Activated CD8-positive, alpha-beta memory T cell treated with anti-CD3 and anti-CD28 coated beads, Interleukin-2, amount 50 U/mL, for 24 hours (primary cell): ENCODE measurements around the gene NCL.
"Not testable (repeated sequence)": the region's sequence is repeated elsewhere in the genome, so short reads cannot be mapped to it uniquely, and the experiment has no call there.

Experiments used
- DNase-seq: peaks from one replicate; pipeline ENCODE4 v3.0.0-alpha.2; 2020; ENCODE audit errors: extremely low read depth

Gene NCL

DNA sequence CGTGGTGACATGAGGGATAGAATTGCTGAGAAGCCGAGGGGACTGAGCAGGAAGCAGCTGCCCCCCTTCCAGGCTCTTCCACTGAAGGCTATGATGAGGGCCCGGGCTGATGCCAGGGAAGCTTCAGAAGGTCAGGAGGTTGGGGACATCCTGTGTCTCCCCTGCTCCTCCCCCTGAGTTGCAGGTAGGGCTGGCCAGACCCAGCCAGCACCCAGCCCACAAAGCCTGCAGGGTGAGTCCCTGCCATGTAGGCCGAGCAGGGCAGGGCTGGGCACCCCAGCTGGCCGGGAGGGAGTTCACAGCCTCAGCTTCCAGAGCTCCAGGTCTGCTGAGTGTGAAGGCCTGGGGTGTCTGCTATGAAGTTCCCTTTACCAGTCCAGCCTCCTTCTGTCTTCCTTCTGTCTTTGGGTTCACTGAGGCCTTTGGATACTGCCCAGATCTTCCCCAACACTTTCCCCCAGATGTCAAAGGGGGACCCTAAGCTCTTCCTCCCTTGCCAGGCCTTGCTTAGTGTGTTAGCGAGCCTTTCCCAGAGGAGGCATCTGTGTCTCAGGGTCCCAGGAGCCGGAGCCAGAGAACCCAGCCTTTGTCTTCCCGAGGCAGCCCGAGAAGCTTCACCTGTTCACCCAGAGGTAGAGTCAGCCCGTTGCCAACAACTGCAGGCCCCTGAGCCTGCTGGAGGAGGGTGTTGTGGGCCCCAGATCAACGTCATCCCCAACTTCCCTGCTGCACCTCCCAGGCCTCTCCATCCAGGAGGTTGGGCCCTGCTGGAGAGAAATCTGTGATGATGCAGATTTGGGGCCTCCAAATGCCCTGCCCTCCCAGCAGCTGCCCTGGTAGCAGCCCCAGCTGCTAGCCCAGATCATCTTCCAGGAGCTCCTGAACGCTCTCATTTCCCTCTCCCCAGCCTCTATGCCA lies 3.6 kb upstream of the NCL start:
- DNase-seq = no peak

DNA sequence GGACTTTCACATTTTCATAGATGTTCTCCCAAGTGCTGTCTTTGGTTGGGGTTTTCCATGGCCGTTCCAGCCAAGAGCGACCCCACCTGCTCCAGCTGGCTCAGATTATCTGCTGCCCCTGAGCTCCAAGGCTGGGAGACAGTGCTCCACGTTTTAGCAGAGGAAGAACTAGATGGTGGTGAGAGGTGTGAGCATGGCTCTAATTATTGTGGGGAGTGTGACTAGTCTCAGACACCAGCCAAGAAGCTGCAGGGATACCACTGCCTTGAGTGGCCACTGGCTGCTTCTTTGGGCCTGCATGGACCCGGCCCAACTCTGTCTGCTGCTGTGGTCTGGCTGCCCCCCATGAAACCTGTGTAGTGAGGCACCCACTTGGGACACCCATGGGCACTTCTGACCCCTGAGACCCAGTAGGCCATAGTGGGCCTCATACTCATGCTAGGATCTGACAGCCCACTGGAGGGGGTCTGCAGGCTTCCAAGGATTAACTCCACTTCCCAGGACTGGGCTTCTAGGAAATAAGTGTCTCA lies 2.8 kb upstream of the NCL start:
- DNase-seq = no peak

DNA sequence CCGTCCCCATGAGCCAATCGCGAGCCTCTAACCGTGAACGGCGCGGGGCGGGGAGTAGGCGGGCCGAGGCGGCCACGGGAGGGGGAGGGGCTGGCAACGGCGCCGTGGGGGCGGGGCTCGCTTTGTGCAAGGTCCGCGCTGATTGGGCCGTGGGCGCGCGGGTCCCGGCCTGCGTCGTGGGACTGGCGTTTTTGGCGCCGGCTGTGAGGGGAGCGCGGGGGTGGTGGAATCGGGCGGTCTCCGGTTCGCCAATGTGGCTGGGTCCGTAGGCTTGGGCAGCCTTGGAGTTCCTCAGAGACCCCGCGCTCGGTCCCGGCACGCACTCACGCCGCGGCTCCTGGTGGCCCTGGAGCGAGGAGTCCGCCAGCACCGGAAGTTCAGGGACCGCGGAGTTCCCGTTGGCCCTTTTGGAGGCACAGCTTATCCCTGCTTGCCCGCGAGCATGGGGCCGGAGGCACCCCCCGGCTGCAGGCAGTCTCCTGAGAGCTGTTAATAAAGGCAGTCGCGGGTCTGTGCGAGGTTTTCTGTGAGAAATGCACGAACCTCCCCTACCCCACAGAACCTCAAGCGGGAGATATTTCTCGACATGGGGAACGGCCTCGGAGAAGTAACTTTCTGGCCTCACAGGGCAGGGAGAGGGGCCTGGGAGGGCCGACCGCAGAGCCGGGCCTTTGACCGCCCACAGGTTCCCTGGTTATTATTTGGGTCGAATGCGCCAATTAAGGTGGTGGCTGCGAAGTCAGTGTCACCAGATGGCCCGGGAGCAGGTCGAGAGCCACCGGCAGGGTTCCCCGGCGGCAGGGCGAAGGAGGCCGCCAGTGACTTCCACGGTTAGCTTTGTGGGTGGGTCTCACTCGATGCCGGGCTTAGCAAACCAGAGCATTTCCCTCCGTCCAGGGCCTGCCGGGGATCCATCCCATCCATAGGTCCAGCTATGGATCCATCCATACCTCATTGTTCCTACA lies 574 bp upstream of the NCL start:
- DNase-seq = peak; percentile 94

DNA sequence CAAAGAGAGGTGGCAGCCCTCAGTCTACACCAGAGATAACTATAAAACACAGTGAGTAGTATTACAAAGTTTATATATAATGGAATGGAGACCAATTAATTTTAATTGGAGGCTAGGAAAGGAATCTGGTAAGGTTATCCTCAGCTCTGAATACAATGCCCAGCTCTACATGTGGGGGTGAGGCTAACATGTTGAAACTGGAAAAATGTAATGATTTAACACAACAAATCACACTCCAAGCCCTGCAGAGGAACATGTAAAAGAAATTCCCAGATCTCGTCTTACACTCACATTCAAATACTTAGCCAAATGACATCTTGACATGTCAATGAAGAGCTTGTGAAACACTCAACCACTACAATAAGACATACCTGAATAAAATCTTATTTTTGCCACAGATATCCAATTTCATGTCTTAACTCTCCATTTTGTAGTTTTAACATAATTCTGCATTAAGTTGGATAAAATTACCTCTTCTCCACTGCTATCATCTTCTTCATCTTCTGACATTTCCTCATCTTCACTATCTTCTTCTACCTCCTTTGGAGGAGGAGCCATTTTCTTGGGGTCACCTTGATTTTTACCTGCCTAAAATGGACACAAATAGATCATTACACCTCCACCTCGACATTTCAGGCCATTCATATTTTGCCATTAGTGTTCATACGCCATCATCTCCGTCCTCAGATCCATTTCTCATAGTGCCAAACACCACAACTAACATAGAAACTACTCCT lies 1.4 kb downstream of the NCL start:
- no peak for DNase-seq

DNA sequence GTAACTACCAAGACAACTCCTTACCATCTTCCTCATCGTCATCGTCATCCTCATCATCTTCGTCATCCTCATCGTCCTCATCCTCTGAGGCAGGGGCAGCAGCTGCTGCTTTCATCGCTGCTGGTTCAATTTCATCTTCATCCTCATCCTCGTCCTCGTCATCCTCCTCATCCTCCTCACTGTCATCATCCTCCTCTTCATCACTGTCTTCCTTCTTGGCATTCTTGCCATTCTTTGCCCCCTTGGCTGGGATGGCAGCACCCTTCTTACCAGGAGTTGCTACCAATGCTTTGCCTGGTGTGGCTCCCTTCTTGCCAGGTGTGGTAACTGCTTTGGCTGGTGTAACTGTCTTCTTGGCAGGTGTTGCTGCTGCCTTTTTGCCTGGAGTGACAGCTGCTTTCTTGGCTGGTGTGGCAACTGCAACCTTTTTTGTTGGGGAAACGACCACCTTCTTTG lies 2.7 kb downstream of the NCL start:
- no peak for DNase-seq

DNA sequence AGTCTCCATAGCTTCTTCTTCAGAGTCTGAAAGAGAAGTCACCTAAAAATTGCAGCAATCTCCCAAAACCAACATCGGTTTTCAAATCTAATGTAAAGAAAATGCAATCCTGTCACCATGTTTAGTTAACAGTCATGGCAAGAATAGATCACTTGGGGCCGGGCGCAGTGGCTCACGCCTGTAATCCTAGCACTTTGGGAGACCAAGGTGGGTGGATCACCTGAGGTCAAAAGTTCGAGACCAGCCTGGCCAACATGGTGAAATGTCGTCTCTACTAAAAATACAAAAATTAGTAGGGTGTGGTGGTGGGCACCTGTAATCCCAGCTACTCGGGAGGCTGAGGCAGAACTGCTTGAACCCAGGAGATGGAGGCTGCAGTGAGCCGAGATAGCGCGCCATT lies 3.4 kb downstream of the NCL start:
- DNase-seq = not testable (repeated sequence)

DNA sequence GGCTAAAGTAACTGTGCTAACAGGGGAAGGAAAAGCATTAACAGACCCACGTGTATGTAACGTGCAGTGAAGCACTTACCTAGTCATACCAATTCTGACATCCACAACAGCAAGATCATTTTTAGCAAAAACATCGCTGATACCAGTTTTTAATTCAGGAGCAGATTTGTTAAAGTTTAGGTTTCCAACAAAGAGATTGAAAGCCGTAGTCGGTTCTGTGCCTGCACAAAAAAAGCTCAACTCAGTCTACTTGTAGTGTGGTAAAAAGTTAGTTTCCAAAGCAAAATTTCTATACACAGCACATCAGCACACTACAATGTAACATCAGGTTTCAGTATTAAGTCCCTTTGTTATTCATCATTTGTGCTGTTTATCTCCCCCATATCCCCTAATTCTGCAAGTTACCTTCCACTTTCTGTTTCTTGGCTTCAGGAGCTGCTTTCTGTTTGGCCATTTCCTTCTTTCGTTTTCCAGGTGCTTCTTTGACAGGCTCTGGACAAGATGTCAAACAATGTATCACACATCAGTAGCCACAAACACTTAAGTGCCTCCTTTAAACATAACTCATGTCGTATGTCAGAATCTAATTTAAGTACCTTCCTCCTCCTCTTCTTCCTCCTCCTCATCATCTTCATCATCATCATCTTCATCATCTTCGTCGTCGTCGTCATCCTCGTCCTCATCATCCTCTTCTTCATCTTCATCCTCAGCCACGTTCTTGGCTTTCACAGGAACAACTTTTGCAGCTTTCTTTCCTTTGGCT lies 4.0 kb downstream of the NCL start:
- DNase-seq = no peak

DNA sequence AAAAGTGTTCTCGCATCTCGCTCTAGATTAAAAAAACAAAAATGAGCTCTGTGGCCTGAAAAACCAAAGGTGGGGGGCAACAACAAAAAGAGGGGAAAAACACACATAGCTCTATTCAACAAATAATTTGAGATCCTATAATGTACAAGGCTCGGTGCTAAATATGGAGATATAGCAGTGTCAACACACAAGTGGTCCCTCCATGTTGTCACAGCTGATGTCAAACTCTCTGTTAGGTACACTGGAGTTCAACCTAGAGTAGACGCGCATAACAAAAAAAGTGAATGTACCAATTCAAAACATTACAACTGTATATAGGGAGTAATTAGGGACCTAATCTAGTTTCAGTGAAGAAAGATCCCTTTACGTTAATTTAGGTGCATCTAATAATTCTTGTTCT lies 5.9 kb downstream of the NCL start:
- no peak for DNase-seq

DNA sequence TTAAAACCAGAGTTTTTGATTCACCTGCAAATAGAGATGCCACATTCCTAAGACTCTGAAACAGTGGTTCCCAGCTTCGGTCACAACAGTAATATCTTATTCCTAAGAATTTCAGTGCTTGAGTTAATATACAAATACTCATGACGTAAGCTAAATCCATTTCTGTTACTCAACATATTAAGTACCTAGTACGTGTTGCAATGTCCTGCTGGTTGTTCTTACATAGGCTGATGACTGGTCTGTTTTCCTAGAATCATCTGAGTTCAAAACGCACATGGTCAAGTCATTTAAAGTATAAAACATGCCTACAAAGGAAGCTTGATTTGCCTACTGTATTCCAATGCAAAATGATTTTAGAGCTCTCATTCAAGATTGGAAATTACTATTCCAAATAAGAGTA lies 7.2 kb downstream of the NCL start:
- DNase-seq = no peak

DNA sequence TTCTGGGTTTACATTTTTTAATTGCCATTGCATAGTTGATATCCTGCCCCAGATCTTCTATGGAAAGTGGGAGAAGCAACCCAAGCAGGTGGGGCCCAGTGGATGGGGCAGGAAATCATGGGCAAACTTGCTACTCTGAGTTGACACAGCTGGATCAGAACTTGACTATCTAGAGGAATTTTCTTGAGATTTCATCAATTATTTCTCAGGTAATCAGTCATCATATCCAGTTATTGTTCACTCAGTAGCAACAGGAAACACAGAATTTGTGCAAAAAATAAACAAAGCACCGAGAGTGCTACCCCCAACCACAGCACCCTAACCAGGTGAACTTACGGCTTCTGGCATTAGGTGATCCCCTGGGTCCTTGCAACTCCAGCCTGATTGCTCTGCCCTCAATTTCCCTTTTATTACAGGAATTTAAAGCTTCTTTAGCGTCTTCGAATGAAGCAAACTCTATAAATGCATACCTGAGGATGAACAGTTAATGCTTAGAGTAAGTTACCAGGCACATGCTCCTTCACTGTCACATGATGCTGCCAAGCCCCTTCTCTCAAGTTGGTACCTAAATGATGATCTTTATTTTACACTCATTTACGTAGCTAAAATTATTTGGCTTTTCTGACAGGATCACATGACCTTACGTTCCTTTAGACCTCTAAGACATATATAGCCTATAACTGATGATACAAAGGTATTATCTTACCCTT lies 7.8 kb downstream of the NCL start:
- no peak for DNase-seq

DNA sequence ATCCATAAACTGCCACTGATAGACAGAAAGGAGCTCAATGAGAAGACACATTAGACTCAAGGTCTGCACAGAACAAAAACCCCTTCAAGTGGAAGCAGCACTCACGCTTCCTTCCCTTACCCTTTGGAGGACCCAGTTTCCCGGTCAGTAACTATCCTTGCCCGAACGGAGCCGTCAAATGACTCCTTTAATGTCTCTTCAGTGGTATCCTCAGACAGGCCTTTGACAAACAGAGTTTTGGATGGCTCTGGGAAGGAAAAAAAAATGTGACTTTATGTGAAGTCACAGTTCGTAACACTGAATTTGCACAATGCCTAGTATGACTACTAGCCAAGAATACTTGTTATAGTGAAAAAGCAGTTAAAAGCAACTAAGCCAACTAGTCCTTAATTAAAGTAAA lies 8.4 kb downstream of the NCL start:
- DNase-seq = no peak

DNA sequence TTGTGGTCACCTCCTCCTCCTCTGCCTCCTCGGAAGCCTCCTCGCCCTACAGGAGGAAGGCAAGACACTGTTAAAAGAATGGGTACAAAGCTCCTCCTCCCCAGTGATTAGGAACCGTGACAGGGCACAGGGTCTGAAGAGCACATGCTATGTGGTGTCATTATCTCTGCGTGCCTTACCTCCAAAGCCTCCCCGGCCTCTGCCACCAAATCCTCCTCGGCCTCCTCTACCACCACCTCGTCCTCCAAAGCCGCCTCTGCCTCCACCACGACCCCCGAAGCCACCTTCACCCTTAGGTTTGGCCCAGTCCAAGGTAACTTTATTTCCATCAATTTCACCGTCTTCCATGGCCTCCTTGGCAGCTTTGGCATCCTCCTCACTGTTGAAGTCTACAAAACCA lies 9.1 kb downstream of the NCL start:
- no peak for DNase-seq

DNA sequence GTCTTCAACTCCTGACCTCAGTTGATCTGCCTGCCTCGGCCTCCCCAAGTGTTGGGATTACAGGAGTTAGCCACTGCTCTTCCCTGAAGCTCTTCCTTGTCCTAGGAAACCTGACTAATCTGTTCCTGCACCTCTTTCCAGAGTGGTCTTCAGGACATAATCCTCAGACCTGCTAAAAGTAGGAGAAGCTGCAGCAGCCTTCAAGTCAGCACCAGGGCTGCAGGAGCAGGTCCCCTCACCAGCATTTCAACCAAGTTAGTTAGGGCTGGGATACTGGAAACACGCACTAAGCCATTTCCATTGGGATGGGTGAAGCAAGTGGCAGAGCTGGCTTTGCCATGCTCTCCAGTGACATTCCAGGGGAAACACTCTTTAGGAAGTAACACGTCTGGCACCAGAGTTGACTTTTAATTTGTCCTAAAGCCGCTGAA lies 9.9 kb downstream of the NCL start:
- no peak for DNase-seq

DNA sequence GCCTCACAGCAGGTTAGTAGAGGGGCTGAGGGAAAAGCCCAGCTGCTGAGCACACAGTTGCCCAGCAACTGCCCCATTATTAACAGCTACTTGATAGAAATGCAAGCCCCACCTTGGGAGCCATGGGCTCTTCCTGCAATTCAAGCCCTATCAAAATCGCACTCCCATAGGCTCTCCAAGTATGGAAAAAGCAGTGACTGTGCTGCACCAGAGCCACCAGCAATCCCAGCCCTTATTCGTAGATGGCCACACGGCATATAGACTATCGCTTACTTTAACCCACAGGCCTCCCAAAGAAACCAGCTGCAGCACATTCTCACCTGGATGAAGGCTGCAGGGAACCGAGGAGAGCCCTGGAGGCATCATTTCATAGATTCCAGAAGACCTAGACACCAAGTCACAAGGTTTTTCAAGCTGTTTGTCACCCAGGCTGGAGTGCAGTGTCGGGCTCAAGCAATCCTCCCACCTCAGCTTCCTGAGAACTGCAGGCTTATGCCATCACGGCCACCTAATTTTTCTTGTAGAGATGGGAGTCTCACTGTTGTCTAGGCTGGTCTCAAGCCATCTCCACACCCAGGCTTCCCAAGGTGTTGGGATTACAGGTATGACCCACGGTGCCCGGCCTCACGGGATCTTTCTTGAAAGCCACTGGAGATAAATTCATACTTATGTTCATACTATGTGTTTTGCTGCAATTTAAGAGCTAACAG lies 11.3 kb downstream of the NCL start:
- DNase-seq = no peak

DNA sequence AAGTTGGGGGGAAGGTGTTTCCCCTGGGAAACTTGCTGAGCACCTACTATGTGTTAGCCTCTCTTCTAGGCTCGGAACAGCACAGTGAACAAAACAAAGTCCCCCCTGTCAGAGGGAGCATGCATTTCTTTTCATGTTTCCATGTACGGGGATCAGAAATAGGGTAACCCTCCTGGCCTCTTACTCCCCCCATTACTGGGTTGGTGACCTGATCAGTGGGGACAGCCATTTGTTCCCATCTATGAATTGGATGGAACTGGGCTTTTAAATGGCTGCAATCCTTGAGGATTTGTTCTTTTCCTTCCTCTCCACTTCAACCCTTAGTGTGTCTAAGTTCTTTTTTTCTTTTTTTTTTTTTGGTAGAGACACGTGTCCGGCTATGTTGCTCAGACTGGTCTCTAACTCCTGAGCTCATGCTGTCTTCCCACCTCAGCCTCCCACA lies 13.7 kb downstream of the NCL start:
- no peak for DNase-seq

DNA sequence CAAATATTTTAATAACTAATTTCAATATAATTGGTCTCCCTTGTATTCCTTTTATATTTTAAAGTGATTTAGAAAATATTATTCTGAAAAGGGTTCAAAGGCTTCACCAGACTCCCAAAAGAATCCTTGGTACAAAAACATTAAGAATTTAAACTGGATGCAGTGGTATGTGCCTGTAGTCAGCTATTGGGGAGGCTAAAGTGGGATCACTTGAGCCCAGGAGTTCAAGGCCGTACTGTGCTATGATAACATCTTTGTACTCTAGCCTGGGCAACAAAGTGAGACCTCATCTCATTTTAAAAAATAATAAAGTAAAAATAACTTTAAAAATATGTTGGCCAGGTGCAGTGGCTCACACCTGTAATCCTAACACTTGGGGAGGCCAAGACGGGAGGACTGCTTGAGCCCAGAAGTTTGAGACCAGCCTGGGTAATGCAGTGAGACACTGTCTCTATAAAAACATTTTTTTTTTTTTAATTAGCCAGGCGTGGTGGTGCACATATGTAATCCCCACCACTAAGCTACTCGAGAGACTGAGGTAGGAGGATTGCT lies 14.7 kb downstream of the NCL start:
- no peak for DNase-seq

DNA sequence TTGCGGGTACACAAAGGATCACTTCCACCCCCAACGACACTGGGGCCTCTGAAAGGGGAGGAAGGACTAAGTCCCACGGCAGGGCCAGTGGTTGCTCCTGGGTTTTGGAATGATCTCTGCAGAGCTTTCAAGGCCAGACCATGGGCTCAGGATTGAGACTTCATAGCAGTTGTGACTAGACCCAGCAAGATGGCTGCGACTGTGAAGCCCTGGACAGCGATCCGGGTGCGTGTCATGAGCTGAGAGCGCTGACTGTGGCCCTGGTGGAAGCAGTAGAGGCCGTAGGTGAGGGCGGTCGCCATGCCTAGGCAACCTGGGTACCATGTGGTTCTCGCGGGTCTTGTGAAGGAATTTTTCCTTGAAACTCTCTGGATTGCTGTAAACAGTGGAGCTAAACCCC lies 27.3 kb downstream of the NCL start:
- DNase-seq = no peak

DNA sequence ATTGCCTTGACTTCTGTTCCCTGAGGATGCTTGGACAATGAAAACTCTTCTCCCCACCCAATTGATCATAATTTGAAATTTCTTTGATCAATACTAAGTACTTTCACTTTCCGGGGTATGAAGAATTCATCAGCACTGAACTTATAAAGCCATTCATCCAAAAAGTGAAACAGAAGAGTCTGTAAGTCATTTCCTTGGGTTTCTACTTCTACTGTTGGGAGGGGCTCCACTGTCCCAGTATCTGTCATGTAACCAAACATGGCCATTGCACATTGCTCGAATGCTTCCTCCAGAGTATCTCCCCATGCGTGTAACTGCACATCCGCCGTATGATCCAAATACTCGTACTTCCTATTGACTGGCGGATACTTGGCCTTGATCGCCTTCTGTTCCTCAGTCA lies 30.3 kb downstream of the NCL start:
- DNase-seq = no peak

DNA sequence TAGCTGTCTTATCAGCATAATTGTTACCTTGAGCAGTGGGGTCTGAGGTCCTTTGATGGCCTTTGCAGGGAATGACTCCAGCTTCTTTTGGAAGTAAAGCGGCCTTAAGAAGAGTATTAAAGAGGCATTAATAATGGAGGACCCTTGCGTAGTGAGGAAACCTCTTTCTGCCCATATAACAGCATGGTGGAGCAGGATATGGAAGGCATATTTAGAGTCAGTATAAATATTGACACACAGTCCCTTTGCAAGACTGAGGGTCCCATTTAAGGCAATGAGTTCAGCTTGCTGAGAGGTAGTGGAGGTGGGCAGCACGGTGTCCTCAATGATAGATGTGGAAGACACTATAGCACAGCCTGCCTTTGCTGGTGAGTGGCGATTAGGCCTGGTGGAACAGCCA lies 32.7 kb downstream of the NCL start:
- DNase-seq = no peak
